Mesenchymal stem cell (in vitro differentiated cells and primary cell): ENCODE data around the gene DYSF.

Experiments
- DNase-seq: peaks from one replicate; pipeline ENCODE4 v3.0.0-alpha.2; 2013
- H2AFZ ChIP-seq: one replicate; pipeline ENCODE4 v1.6.1; 2013; ENCODE audit warnings: low read depth, mild to moderate bottlenecking, control low read depth, inconsistent platforms, low read length, moderate library complexity
- H2AK5ac ChIP-seq: 2 replicates; pipeline ENCODE4 v1.6.1; 2013; ENCODE audit warnings: low read length, moderate library complexity, mild to moderate bottlenecking, inconsistent platforms; ENCODE audit not compliant: severe bottlenecking
- H2BK120ac ChIP-seq: one replicate; pipeline ENCODE4 v1.6.1; 2013; ENCODE audit warnings: low read depth, mild to moderate bottlenecking, inconsistent platforms, low read length, moderate library complexity
- H2BK12ac ChIP-seq, 2 experiments: one replicate each; pipeline ENCODE4 v1.6.1; 2013; ENCODE audit warnings: inconsistent platforms in 2 of 2, low read length in 2 of 2, mild to moderate bottlenecking in 2 of 2, moderate library complexity in 2 of 2, control low read depth in 1 of 2
- H2BK15ac ChIP-seq: one replicate; pipeline ENCODE4 v1.6.1; 2013; ENCODE audit warnings: mild to moderate bottlenecking, low read depth, inconsistent platforms; ENCODE audit not compliant: poor library complexity, severe bottlenecking
- H2BK5ac ChIP-seq: 2 replicates; pipeline ENCODE4 v1.6.1; 2013; ENCODE audit warnings: low read depth, mild to moderate bottlenecking, low read length, control low read depth, inconsistent platforms; ENCODE audit not compliant: poor library complexity, severe bottlenecking
- H3K14ac ChIP-seq, 2 experiments: one replicate each; pipeline ENCODE4 v1.6.1; 2013; ENCODE audit warnings: inconsistent platforms in 2 of 2, low read length in 2 of 2, control low read depth in 1 of 2, mild to moderate bottlenecking in 1 of 2, moderate library complexity in 1 of 2
- H3K18ac ChIP-seq, 2 experiments: one replicate each; pipeline ENCODE4 v1.6.1; 2013; ENCODE audit warnings: inconsistent platforms in 2 of 2, low read length in 2 of 2, control low read depth in 1 of 2, low read depth in 1 of 2, mild to moderate bottlenecking in 1 of 2
- H3K23ac ChIP-seq, 2 experiments: one replicate each; pipeline ENCODE4 v1.6.1; 2013; ENCODE audit warnings: inconsistent platforms in 2 of 2, low read length in 2 of 2, mild to moderate bottlenecking in 2 of 2, moderate library complexity in 2 of 2, control low read depth in 1 of 2
- H3K27ac ChIP-seq: 2 replicates; pipeline ENCODE4 v1.5.1; 2013; ENCODE audit warnings: mild to moderate bottlenecking, moderate library complexity, low read length, control low read depth, inconsistent platforms; ENCODE audit not compliant: poor library complexity, severe bottlenecking
- H3K27me3 ChIP-seq, 2 experiments: 2 replicates each; pipeline versions ENCODE4 v1.6.1 to v1.7.0; 2013; ENCODE audit warnings: low read length in 2 of 2, mild to moderate bottlenecking in 2 of 2, moderate library complexity in 2 of 2, control low read depth in 1 of 2, inconsistent platforms in 1 of 2; ENCODE audit not compliant: control insufficient read depth in 1 of 2, insufficient read depth in 1 of 2
- H3K36me3 ChIP-seq, 2 experiments: 2 replicates each; pipeline versions ENCODE4 v1.6.1 to v1.7.0; 2013; ENCODE audit warnings: low read length in 2 of 2, control low read depth in 1 of 2, inconsistent platforms in 1 of 2, low read depth in 1 of 2, mild to moderate bottlenecking in 1 of 2; ENCODE audit not compliant: insufficient read depth in 2 of 2, control insufficient read depth in 1 of 2
- H3K4ac ChIP-seq, 2 experiments: one replicate each; pipeline ENCODE4 v1.6.1; 2013; ENCODE audit warnings: inconsistent platforms in 2 of 2, low read length in 2 of 2, mild to moderate bottlenecking in 2 of 2, moderate library complexity in 2 of 2, control low read depth in 1 of 2, low read depth in 1 of 2
- H3K4me1 ChIP-seq: 2 replicates; pipeline ENCODE4 v1.6.1; 2013; ENCODE audit warnings: low read depth, low read length, control low read depth; ENCODE audit not compliant: control insufficient read depth, insufficient read depth
- H3K4me2 ChIP-seq: 2 replicates; pipeline ENCODE4 v1.6.1; 2013; ENCODE audit warnings: low read length, mild to moderate bottlenecking, inconsistent platforms; ENCODE audit not compliant: poor library complexity, severe bottlenecking
- H3K4me3 ChIP-seq, 2 experiments: 2 replicates each; pipeline versions ENCODE4 v1.5.1 to v1.7.0; 2013; ENCODE audit warnings: low read length in 2 of 2, mild to moderate bottlenecking in 2 of 2, control low read depth in 1 of 2, low read depth in 1 of 2; ENCODE audit not compliant: insufficient read depth in 1 of 2
- H3K79me1 ChIP-seq: replicated peaks from 2 replicates; pipeline ENCODE4 v1.6.1; 2013; ENCODE audit warnings: mild to moderate bottlenecking, control low read depth, low read length, inconsistent platforms; ENCODE audit not compliant: poor library complexity, severe bottlenecking
- H3K9ac ChIP-seq: 2 replicates; pipeline ENCODE4 v1.7.0; 2013; ENCODE audit warnings: mild to moderate bottlenecking, low read length, moderate library complexity
- H3K9me3 ChIP-seq: 2 replicates; pipeline ENCODE4 v1.7.0; 2013; ENCODE audit warnings: mild to moderate bottlenecking, low read length; ENCODE audit not compliant: control insufficient read depth
- H4K8ac ChIP-seq: one replicate; pipeline ENCODE4 v1.6.1; 2013; ENCODE audit warnings: inconsistent platforms, mild to moderate bottlenecking, low read length, moderate library complexity
- H4K91ac ChIP-seq: one replicate; pipeline ENCODE4 v1.6.1; 2013; ENCODE audit warnings: mild to moderate bottlenecking, low read length, inconsistent platforms
- WGBS: methylation state at CpG from one replicate; pipeline ENCODE4 v1.1.7; 2013; ENCODE audit warnings: mixed read lengths; 5-methylcytosine and 5-hydroxymethylcytosine counted together

The DYSF gene

GRCh38 chr2:71702971-71703898 lies 249.9 kb downstream of the DYSF start:
- H2AFZ ChIP-seq, result no peak overlapping the region
- 82% methylated on average over 13 of the region's 13 CpGs for WGBS

GRCh38 chr2:71704131-71704561 lies 250.8 kb downstream of the DYSF start:
- Histone ChIP-seq H3K14ac (no peak overlapping the region), H3K4me1 (peaks cover 12% of the 10 kb centered on the region), H3K4me3 (no peak overlapping the region), H2AK5ac (no peak overlapping the region), H3K23ac (no peak overlapping the region), H3K4me2 (no peak overlapping the region), H2BK5ac (no peak overlapping the region), H3K79me1 (no peaks in the 10 kb centered on the region), H3K18ac (no peak overlapping the region), H2BK12ac (no peak overlapping the region), H2BK120ac (no peak overlapping the region), H3K9ac (no peak overlapping the region), H4K8ac (peak overlapping the region; percentile 13), H3K9me3 (no peaks in the 10 kb centered on the region), H4K91ac (peak overlapping the region; percentile 11), H2BK15ac (peak overlapping the region; percentile 4), H3K36me3 (no peaks in the 10 kb centered on the region), H3K4ac (no peak overlapping the region), H3K27ac (no peak overlapping the region), H3K27me3 (peaks cover 15 to 66% of the 10 kb centered on the region in 2 experiments), H2AFZ (no peak overlapping the region)
- no peak for DNase-seq
- 82% methylated on average over 4 of the region's 9 CpGs for whole genome bisulfite sequencing

More at GRCh38 chr2:71702971-71703898, 249.9 kb downstream of the DYSF start:
- no peak overlapping the region for H4K91ac ChIP-seq
- H2BK5ac ChIP-seq, result no peak overlapping the region
- H3K23ac ChIP-seq, result no peak overlapping the region
- H3K4ac ChIP-seq, result no peak overlapping the region
- no peak overlapping the region for H4K8ac ChIP-seq
- H3K14ac ChIP-seq, result peak overlapping the region in 1 of 2 experiments; percentile 51
- H3K36me3 ChIP-seq, result no peaks in the 10 kb centered on the region
- peaks cover under 1% of the 10 kb centered on the region for H3K9me3 ChIP-seq
- H3K27ac ChIP-seq, result no peak overlapping the region
- H3K4me2 ChIP-seq, result no peak overlapping the region
- peak overlapping the region in 1 of 2 experiments; percentile 4 for H2BK12ac ChIP-seq
- no peaks in the 10 kb centered on the region for H3K79me1 ChIP-seq
- H2BK15ac ChIP-seq, result no peak overlapping the region
- no peak for DNase-seq
- H3K18ac ChIP-seq, result no peak overlapping the region
- H3K27me3 ChIP-seq, result peaks cover 15 to 70% of the 10 kb centered on the region in 2 experiments
- no peak overlapping the region for H2AK5ac ChIP-seq
- H3K4me1 ChIP-seq, result peaks cover 12% of the 10 kb centered on the region
- H2BK120ac ChIP-seq, result no peak overlapping the region
- H3K9ac ChIP-seq, result no peak overlapping the region
- no peak overlapping the region for H3K4me3 ChIP-seq

- Histone ChIP-seq H2BK5ac (no peak overlapping the region), H4K8ac (no peak overlapping the region), H3K27me3 (peaks cover 15 to 61% of the 10 kb centered on the region in 2 experiments), H2AFZ (no peak overlapping the region), H3K79me1 (no peaks in the 10 kb centered on the region), H2BK120ac (no peak overlapping the region), H3K18ac (no peak overlapping the region), H2BK12ac (no peak overlapping the region), H3K4me2 (no peak overlapping the region), H3K9me3 (no peaks in the 10 kb centered on the region), H3K4me1 (peaks cover 12% of the 10 kb centered on the region), H4K91ac (no peak overlapping the region), H3K4me3 (no peak overlapping the region), H3K36me3 (no peaks in the 10 kb centered on the region), H3K23ac (no peak overlapping the region), H2BK15ac (no peak overlapping the region), H3K27ac (no peak overlapping the region), H3K9ac (no peak overlapping the region), H3K14ac (no peak overlapping the region), H3K4ac (no peak overlapping the region), H2AK5ac (no peak overlapping the region)
- 86% methylated on average over 5 of the region's 5 CpGs for WGBS
- DNase-seq, result no peak
Measured at GRCh38 chr2:71704688-71705087, 251.3 kb downstream of the DYSF start.

- Histone ChIP-seq H3K4me1 (peaks cover 5% of the 10 kb centered on the region), H3K4ac (no peak overlapping the region), H2BK15ac (no peak overlapping the region), H4K8ac (no peak overlapping the region), H2AFZ (no peak overlapping the region), H3K18ac (no peak overlapping the region), H3K79me1 (no peaks in the 10 kb centered on the region), H3K14ac (peak overlapping the region in 1 of 2 experiments; percentile 13), H3K36me3 (no peaks in the 10 kb centered on the region), H3K9me3 (no peaks in the 10 kb centered on the region), H3K27me3 (peaks cover 15 to 56% of the 10 kb centered on the region in 2 experiments), H2BK5ac (no peak overlapping the region), H4K91ac (no peak overlapping the region), H2BK120ac (no peak overlapping the region), H3K9ac (no peak overlapping the region), H3K23ac (no peak overlapping the region), H2BK12ac (no peak overlapping the region), H3K4me2 (no peak overlapping the region), H3K27ac (no peak overlapping the region), H2AK5ac (no peak overlapping the region), H3K4me3 (no peak overlapping the region)
- 91% methylated on average over 17 of the region's 19 CpGs for WGBS
- no peak for DNase-seq
Measured at GRCh38 chr2:71705171-71705960, 252.0 kb downstream of the DYSF start.
